Sigmoid colon (tissue), 7 donors: ENCODE measurements around the gene HSPA4. TPM values are rescaled to one million over a fixed set of nuclear protein-coding genes. Genes with fewer than 3 reads are reported as not detected.

Experiments
- DNase-seq: peaks from one replicate; pipeline ENCODE4 v3.0.0-alpha.2; 2019
- H3K27ac ChIP-seq, 4 donors: fragments of 200-600 bp; sonication (generic); one replicate each; pipeline ENCODE4 v1.5.1; 2016 to 2019; ENCODE audit warnings: mild to moderate bottlenecking in 1 of 4
- H3K27me3 ChIP-seq, 3 donors: fragments of 200-600 bp; sonication (generic); one replicate each; pipeline ENCODE4 v1.5.1; 2019; ENCODE audit warnings: mild to moderate bottlenecking in 1 of 3
- H3K36me3 ChIP-seq, 4 donors: fragments of 200-600 bp; sonication (generic); one replicate each; pipeline ENCODE4 v1.5.1; 2016 to 2019
- H3K4me1 ChIP-seq, 4 donors: fragments of 200-600 bp; sonication (generic); one replicate each; pipeline ENCODE4 v1.5.1; 2017 to 2019
- H3K4me3 ChIP-seq, 4 donors: fragments of 200-600 bp; sonication (generic); one replicate each; pipeline ENCODE4 v1.5.1; 2017 to 2019; ENCODE audit warnings: mild to moderate bottlenecking in 2 of 4, moderate library complexity in 1 of 4
- H3K9me3 ChIP-seq, 4 donors: fragments of 200-600 bp in 3 of 4; sonication (generic) in 3 of 4; one replicate each; pipeline versions ENCODE4 v1.5.1 to v1.6.1; 2013 to 2019
- CTCF ChIP-seq, 4 experiments: fragments of 450-650 bp in 3 of 4; fragments of 200-600 bp in 1 of 4; IDR thresholded peaks; one replicate each; pipeline ENCODE4 v1.5.1; 2016 to 2019; ENCODE audit warnings: antibody characterized with exemption in 4 of 4, mild to moderate bottlenecking in 3 of 4, moderate library complexity in 2 of 4
- EP300 ChIP-seq, 4 donors: sonication (generic); formaldehyde crosslinking; IDR thresholded peaks; one replicate each; pipeline ENCODE4 v1.6.1; 2017; ENCODE audit warnings: antibody characterized with exemption in 4 of 4
- POLR2A ChIP-seq, 2 donors: fragments of 450-650 bp; IDR thresholded peaks; one replicate each; pipeline ENCODE4 v1.6.1; 2016; ENCODE audit warnings: antibody characterized with exemption in 2 of 2, mild to moderate bottlenecking in 2 of 2, moderate library complexity in 2 of 2
- POLR2AphosphoS5 ChIP-seq, 4 donors: sonication (generic); formaldehyde crosslinking; IDR thresholded peaks; one replicate each; pipeline ENCODE4 v1.6.1; 2017; ENCODE audit warnings: antibody characterized with exemption in 4 of 4
- WGBS, 2 donors: extraction: QIAGEN DNeasy Blood & Tissue Kit; methylation state at CpG; one replicate each; pipeline ENCODE4 v1.1.7; 2013; 5-methylcytosine and 5-hydroxymethylcytosine counted together
- intact Hi-C: fragments of 100-400 bp; cut with DNase I; formaldehyde crosslinking; loops from one replicate; pipeline ENCODE4 v1.15.1; 2023
- polyA plus RNA-seq, 3 donors: library from polyadenylated mRNA; stranded (reverse); fragments of 200-250 nt; gene quantifications; one replicate each; pipeline ENCODE4 v1.2.3, GENCODE V29; 2013
- total RNA-seq, 4 donors: library from RNA; depleted of rRNA; stranded (reverse); fragments of >200 nt; gene quantifications; one replicate each; pipeline ENCODE4 v1.1.0, GENCODE V29; 2016
- donor health status: healthy with polysubstance abuse.
- donor health status: Bipolar disorder and iron deficiency.
- donor health status: healthy.

The HSPA4 gene
- total and polyA plus RNA-seq, 7 donors = 24.0 to 54.0 (median 40.3) TPM

DNA sequence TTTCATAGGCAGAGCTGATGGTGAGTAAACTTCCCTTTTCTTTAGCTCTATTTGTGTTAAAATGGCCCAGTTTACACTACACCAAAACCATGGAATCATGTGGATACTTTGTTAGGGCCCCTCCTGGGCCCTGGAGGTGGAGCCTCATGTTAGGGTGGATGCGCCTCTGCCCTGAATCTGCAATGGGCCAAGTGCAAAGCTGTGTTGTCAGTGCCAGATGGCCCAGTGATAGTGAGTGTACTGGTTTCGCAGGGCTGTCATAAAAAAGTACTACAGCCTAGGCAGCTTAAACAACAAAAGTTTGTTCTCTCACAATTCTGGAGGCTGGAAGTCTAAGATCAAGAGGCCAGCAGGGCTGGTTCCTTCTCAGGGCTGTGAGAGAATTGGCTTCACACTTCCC lies 64.8 kb downstream of the HSPA4 start:
- Histone ChIP-seq H3K27me3 (no peaks in the 10 kb centered on the region), H3K4me3 (no peak overlapping the region), H3K27ac (no peak overlapping the region), H3K36me3 (no peaks in the 10 kb centered on the region), H3K4me1 (peaks cover 0 to 20% (median 7%) of the 10 kb centered on the region in 4 donors), H3K9me3 (no peaks in the 10 kb centered on the region)
- TF ChIP-seq POLR2AphosphoS5 (IDR thresholded peaks at IDR 0.05) = no peak
- no peak for TF ChIP-seq CTCF (IDR thresholded peaks at IDR 0.05)
- no peak for TF ChIP-seq EP300 (IDR thresholded peaks at IDR 0.05)
- 52 to 81% methylated on average over 2 of the region's 2 CpGs for WGBS, 2 donors
- intact Hi-C loops = no loop called here
- no peak for DNase-seq

DNA sequence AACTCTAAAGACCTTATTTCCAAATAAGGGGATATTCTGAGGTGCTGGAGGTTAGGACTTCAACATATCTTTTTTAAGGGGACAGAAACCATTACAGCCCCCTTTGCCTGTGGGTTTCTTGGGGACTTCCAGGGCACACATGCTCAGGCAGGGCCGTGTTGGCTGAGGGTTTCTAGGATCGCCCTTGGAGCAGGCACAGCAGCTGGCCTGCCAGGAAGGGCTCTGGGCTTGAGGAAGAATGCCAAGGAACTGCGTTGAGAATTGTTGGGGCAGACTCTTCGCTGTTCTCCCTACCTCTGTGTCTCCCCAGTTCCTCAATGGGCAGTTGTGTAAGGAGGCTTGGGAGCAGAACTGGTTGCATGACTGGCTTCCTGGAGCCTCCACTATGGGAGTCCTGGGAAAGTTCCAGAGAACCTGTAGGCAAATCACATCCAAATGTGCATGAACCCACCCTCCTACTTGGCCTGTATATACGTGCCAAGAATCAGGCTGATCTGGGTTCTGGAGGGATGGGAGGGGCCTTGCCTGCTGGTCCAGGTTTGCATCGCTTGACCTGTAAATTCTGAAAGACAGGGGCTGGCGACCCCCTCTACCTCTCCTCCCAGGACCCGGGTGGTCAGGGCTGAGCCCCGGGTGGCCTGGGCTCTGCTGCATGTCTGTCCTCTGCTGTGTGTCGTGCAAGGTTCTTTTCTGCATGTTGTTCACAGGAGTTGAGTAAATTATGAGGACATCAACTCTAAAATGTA lies 65.5 kb downstream of the HSPA4 start:
- 86 to 89% methylated on average over 10 of the region's 10 CpGs for WGBS, 2 donors
- H3K27me3 ChIP-seq = no peaks in the 10 kb centered on the region
- TF ChIP-seq EP300 (IDR thresholded peaks at IDR 0.05) = no peak
- no peak for TF ChIP-seq POLR2AphosphoS5 (IDR thresholded peaks at IDR 0.05)
- TF ChIP-seq CTCF (IDR thresholded peaks at IDR 0.05) = no peak
- no peak for TF ChIP-seq POLR2A (IDR thresholded peaks at IDR 0.05)
- peaks cover 0 to 20% (median 7%) of the 10 kb centered on the region in 4 donors for H3K4me1 ChIP-seq
- no peak overlapping the region for H3K27ac ChIP-seq
- H3K9me3 ChIP-seq = no peaks in the 10 kb centered on the region
- intact Hi-C loops = no loop called here
- no peak overlapping the region for H3K4me3 ChIP-seq
- no peak for DNase-seq
- no peaks in the 10 kb centered on the region for H3K36me3 ChIP-seq

- Histone ChIP-seq H3K27ac (peak overlapping the region in 1 of 4 donors; percentile 29), H3K27me3 (no peaks in the 10 kb centered on the region), H3K36me3 (no peaks in the 10 kb centered on the region), H3K4me1 (peaks cover 0 to 20% (median 7%) of the 10 kb centered on the region in 4 donors), H3K9me3 (no peaks in the 10 kb centered on the region), H3K4me3 (no peak overlapping the region)
- WGBS, 2 donors = 80 to 81% methylated on average over 9 of the region's 9 CpGs
- TF ChIP-seq POLR2A (IDR thresholded peaks at IDR 0.05) (no peak), POLR2AphosphoS5 (IDR thresholded peaks at IDR 0.05) (no peak), EP300 (IDR thresholded peaks at IDR 0.05) (no peak), CTCF (IDR thresholded peaks at IDR 0.05) (no peak)
- intact Hi-C loops = no loop called here
- no peak for DNase-seq
Observed at GRCh38 chr5:133117912-133118445, 66.2 kb downstream of the HSPA4 start.

DNA sequence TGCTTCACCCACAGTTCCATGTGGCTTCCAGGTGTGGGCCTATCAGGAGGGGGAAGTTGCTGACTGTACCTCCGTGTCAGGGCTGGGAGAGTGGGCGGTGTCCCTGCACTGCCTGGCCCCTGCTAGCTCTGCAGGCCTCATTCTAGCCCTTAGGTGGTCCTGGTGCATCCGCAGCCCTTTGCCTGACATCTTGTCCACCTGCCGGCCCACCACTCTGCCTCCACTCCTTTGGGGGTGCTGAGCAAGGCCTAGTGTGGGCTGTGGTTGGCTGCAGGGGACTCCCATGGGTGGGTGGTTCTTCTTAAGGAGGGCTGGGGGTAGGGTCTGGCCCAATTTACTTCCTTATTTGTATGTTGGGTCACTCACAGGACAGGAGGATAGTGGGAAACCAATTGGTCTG lies 66.9 kb downstream of the HSPA4 start:
- TF ChIP-seq POLR2A (IDR thresholded peaks at IDR 0.05) = no peak
- TF ChIP-seq POLR2AphosphoS5 (IDR thresholded peaks at IDR 0.05) = no peak
- no peak for TF ChIP-seq CTCF (IDR thresholded peaks at IDR 0.05)
- TF ChIP-seq EP300 (IDR thresholded peaks at IDR 0.05) = no peak
- intact Hi-C loops = no loop called here
- no peaks in the 10 kb centered on the region for H3K36me3 ChIP-seq
- no peaks in the 10 kb centered on the region for H3K9me3 ChIP-seq
- no peaks in the 10 kb centered on the region for H3K27me3 ChIP-seq
- DNase-seq = no peak
- H3K4me3 ChIP-seq = no peak overlapping the region
- H3K27ac ChIP-seq = peak overlapping the region in 1 of 4 donors; percentile 29
- H3K4me1 ChIP-seq = peaks cover 0 to 20% (median 7%) of the 10 kb centered on the region in 4 donors
- 88 to 89% methylated on average over 4 of the region's 4 CpGs for WGBS, 2 donors
